Neural progenitor cell (in vitro differentiated cells): Measurements from ENCODE around the gene ITCH.

Source experiments
- EZH2 ChIP-seq: fragments of 200-600 bp; sonication (generic); IDR thresholded peaks from 2 replicates; pipeline ENCODE4 v1.6.1; 2017; ENCODE audit warnings: antibody characterized with exemption, mild to moderate bottlenecking, moderate library complexity
- EZH2phosphoT487 ChIP-seq: fragments of 200-600 bp; sonication (generic); IDR thresholded peaks from 2 replicates; pipeline ENCODE4 v1.6.1; 2017; ENCODE audit warnings: antibody characterized with exemption
- TF ChIP-seq, protein P1 (sequence below): fragments of 200-600 bp; sonication (generic); IDR thresholded peaks from 2 replicates; pipeline ENCODE4 v1.5.1; 2017; ENCODE audit warnings: antibody characterized with exemption, mild to moderate bottlenecking

DNA sequence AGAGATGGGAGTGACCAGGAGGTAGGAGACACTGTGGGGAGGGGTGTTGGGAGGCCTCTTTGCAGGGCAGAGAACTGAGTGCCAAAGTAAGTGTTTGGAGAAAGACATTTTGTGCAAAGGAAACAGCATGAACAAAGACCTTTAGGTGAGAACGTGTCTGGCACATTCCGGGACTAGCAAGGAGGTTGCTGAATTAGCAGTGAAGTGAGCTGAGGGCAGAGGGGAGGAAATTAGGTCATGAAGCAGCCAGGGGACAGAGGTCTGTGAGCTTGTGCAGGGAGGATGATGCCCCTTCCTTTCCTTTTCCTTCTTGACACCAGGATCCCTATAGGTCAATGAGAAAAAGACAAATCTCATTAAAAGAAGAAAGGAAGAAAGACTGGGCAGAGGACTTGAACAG lies 38.5 kb upstream of the ITCH start:
- TF ChIP-seq, protein P1, sequence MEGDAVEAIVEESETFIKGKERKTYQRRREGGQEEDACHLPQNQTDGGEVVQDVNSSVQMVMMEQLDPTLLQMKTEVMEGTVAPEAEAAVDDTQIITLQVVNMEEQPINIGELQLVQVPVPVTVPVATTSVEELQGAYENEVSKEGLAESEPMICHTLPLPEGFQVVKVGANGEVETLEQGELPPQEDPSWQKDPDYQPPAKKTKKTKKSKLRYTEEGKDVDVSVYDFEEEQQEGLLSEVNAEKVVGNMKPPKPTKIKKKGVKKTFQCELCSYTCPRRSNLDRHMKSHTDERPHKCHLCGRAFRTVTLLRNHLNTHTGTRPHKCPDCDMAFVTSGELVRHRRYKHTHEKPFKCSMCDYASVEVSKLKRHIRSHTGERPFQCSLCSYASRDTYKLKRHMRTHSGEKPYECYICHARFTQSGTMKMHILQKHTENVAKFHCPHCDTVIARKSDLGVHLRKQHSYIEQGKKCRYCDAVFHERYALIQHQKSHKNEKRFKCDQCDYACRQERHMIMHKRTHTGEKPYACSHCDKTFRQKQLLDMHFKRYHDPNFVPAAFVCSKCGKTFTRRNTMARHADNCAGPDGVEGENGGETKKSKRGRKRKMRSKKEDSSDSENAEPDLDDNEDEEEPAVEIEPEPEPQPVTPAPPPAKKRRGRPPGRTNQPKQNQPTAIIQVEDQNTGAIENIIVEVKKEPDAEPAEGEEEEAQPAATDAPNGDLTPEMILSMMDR: no peak
- TF ChIP-seq EZH2: no peak
- TF ChIP-seq EZH2phosphoT487: no peak
